HG03469 (cell line): ENCODE data around the gene PACS1.
A peak's percentile ranks its signal among the peaks of the same experiment; 100 is the strongest.
"Not testable (repeated sequence)": the region's sequence is repeated elsewhere in the genome, so short reads cannot be mapped to it uniquely, and the experiment has no call there.

ENCODE experiments used
- ATAC-seq: cut with Tn5 transposase; IDR thresholded peaks from one replicate; pipeline ENCODE4 v1.9.1; 2021; ENCODE audit warnings: mild to moderate bottlenecking, moderate library complexity, moderate number of reproducible peaks; ENCODE audit not compliant: unreplicated experiment

The PACS1 gene

GRCh38 chr11:66240781-66241136, 170.7 kb downstream of the PACS1 start:
- ATAC-seq = no peak

DNA sequence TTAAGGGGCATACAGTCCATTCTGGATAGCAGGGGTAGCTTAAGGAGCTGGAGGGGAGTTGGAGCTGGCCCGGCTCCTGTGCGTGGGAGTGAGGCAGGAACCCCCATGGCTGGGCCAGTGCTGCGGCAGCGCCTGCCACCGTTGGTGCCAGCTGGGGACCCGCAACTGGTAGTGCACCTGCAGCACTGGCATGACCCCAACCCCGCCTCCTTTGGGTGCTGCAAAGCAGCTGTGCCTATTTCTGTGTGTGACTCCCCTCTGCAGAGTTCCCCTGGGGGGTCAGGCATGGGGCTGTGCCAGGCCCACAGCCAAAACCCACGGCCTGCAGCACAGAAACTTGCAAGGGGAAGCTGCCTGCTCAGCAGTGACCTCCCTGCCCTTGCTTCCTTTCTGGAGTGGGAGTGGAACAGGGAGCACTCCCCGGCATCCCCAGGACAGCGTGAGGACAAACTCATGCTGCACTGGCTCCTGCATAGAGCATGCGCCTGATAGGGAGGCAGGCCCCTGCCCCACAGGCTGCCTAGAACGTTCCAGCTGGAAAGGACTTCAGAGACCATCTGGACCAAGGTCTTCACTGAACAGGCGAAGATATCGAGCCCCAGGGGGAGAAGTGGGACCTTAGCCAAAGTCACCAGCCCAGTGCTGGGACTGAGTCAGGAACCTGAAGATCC, 172.2 kb downstream of the PACS1 start:
- no peak for ATAC-seq

GRCh38 chr11:66243782-66244535, 173.9 kb downstream of the PACS1 start:
- ATAC-seq = no peak

GRCh38 chr11:66247295-66247694, 177.2 kb downstream of the PACS1 start:
- ATAC-seq = no peak

DNA sequence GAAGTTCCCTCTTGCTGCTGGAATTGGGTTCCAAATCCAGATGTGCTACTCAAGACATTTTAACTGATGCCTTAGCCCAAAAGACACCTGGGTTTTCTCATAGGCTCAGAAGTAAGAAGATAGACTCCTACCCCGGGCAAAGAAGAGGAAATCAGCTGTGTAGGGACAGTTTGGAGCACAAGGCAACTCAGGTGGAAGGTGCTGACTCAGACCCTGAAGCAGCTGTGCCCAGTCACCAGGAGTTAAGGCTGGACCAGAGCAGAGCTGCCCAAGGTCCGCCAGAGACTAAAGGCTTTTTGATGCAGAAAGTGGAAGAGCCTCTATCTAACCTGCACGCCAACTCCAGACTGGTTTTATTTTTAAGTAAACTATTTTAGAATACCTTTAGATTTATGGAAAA, 177.7 kb downstream of the PACS1 start:
- ATAC-seq = no peak

DNA sequence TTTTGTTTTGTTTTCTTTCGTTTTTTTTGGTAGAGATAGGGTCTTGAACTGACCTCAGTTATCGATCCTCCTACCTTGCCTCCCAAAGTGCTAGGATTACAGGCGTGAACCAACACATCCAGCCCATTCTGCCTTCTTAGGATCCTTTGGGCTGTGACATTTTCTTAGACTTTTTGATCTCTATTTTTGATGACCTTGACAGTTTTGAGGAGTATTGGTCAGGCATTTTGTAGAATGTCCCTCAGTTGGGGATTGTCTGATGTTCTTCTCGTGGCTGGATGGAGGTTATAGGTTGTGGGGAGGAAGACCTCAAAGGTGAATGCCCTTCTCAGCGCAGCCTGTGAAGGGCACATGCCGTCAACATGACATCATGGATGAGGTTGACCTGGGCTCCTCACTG, 178.8 kb downstream of the PACS1 start:
- ATAC-seq = no peak

DNA sequence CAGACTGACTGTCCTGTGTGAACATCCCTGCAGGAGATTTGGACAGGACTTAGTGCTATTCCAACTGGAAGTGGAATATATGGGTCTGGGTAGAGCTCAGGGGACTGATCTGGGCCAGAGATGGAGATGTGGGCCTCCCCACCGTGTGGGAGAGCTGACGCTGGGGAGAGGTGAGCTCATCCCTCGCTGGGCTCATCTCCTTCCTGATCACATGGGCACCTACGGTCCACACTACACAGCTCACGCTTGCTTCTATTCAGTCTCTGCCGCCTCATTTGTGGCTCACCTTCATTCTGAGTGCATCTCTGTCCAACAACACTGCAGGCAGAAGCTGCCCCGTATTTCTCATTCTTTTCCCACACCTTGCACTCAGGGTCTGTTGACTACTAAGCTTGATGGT, 181.7 kb downstream of the PACS1 start:
- ATAC-seq = no peak

DNA sequence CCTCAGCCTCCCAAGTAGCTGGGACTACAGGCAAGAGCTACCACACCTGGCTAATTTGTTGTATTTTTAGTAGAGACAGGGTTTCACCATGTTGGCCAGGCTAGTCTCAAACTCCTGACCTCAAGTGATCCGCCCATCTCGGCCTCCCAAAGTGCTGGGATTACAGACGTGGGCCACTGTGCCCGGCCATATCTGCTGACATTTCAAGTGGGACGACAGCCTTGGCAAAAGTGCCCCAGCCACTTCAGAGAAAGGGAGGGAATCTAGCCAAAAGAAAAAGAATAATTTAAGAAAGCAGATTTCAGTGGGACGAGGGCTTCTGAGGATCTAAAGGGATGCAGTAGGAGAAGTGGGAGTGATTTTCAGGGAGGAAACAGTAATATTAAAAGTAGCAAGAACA, 183.0 kb downstream of the PACS1 start:
- not testable (repeated sequence) for ATAC-seq

- ATAC-seq = peak; percentile 7
Observed at GRCh38 chr11:66258473-66258893, 188.4 kb downstream of the PACS1 start.

- no peak for ATAC-seq
Observed at GRCh38 chr11:66259225-66259624, 189.2 kb downstream of the PACS1 start.

- ATAC-seq = no peak
Observed at GRCh38 chr11:66259956-66260355, 189.9 kb downstream of the PACS1 start.

GRCh38 chr11:66261578-66261977, 191.5 kb downstream of the PACS1 start:
- no peak for ATAC-seq

DNA sequence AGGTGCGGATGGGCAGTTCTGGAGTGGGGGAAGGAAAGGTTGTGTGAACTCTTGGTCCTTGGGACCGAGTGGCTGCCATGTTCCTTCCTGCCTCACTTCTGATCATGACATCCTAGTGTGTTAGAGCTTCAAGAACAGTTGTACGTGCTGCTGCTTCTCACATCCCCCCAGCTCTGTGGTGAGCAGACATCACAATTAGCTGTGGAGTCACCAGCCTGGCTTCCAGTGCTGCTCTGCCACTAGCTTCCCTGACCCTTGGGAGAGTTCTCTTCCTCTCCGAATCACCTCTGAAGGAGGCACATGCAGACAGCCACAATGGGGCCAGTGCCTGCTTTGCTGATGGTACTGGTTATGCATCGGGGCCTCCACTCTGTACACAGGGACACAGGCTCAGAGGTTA, 192.1 kb downstream of the PACS1 start:
- no peak for ATAC-seq

- no peak for ATAC-seq
Observed at GRCh38 chr11:66262696-66263095, 192.6 kb downstream of the PACS1 start.

DNA sequence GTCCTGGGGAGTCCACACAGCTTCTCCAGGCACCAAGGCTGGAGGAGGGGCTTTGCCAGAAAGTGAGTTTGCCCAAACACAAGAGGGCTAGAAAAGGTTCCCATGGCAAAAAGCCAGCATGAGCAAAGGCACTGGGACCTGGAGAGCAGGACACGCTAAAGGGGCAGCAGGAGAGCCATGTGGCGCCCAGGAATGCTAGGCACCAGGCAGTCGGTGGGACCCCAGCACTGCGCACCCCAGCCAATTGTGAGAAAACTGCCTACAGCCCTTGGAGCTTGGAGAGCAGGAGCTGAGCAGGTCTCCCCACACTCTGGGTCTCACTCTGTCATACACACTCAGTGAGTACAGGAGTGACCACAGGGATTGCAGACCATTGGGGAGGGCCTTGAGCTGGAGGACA, 193.2 kb downstream of the PACS1 start:
- ATAC-seq = no peak

GRCh38 chr11:66263785-66264184, 193.7 kb downstream of the PACS1 start:
- no peak for ATAC-seq

- no peak for ATAC-seq
Observed at GRCh38 chr11:66264383-66264782, 194.3 kb downstream of the PACS1 start.

GRCh38 chr11:66264914-66265313, 194.8 kb downstream of the PACS1 start:
- ATAC-seq = no peak

GRCh38 chr11:66265531-66266377, 195.7 kb downstream of the PACS1 start:
- ATAC-seq = no peak

GRCh38 chr11:66266378-66267038, 196.4 kb downstream of the PACS1 start:
- ATAC-seq = no peak

DNA sequence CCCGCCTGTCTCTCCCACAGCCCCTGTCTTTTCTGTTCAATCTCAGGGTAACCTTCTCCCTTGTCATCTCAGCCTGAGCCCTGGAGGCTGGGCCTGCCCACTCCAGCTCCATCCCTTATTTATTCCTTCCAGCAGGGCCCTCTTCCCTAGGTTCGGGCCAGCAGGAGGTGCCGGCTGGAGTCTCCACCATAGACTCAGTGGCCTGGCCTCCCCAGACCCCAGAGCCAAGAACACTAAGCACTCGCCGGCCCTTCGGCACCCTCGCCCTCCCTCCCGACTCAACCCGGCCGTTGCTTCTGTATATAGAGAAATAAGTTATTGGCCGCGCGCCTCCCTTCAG, 196.9 kb downstream of the PACS1 start:
- no peak for ATAC-seq
